ENCODE results near the gene TRRAP.
A peak's percentile ranks its signal among the peaks of the same experiment; 100 is the strongest.

The TRRAP gene

GRCh38 chr7:99037327-99037940 is 159.1 kb downstream of the TRRAP start (continued):
- no peak for TF ChIP-seq ZBTB44 (tag by site-specific recombination; IDR thresholded peaks at IDR 0.05)

GRCh38 chr7:99038086-99038855 is 159.9 kb downstream of the TRRAP start:
- ChIA-PET CTCF (interaction anchor here (0.6 to 1.5 kb wide), 5 partner anchors 12 to 372 kb away, joined by 3 to 4 read pairs (median 3); no protein-coding TSS in a partner anchor), POLR2A (no interaction called here)

GRCh38 chr7:99039384-99039891 is 161.1 kb downstream of the TRRAP start:
- Histone ChIP-seq H3K36me3 (ENCODE audit: control insufficient read depth in 2 of 2, insufficient read depth in 1 of 2, low read length in 2 of 2) (peaks cover 23 to 78% of the 10 kb centered on the region in 2 experiments; a peak in 2 of 3 replicates), H3K27ac (ENCODE audit: extremely low read depth, low read depth, low read length) (no peak overlapping the region), H3K4me3 (ENCODE audit: low read depth, low read length) (no peak overlapping the region), H3K4me1 (ENCODE audit: control insufficient read depth, insufficient read depth, low read length) (no peaks in the 10 kb centered on the region), H3K9me3 (ENCODE audit: control insufficient read depth, insufficient read depth, low read depth, low read length) (no peaks in the 10 kb centered on the region)
- TF ChIP-seq SALL2 (tag by site-specific recombination; IDR thresholded peaks at IDR 0.05; ENCODE audit: borderline replicate concordance) (no peak), ZNF18 (tag by site-specific recombination; IDR thresholded peaks at IDR 0.05) (no peak), ZIC2 (tag by site-specific recombination; IDR thresholded peaks at IDR 0.05) (no peak), ZNF398 (tag by site-specific recombination; IDR thresholded peaks at IDR 0.05) (no peak), ZSCAN23 (tag by site-specific recombination; IDR thresholded peaks at IDR 0.05) (no peak), ZNF596 (tag by site-specific recombination; IDR thresholded peaks at IDR 0.05) (no peak), ZNF335 (tag by site-specific recombination; conservative IDR thresholded peaks at IDR 0.05) (no peak), ZNF529 (tag by site-specific recombination; IDR thresholded peaks at IDR 0.05; ENCODE audit: insufficient replicate concordance) (no peak), ZNF239 (tag by site-specific recombination; IDR thresholded peaks at IDR 0.05) (no peak)
- CTCF ChIA-PET: interaction anchor here (0.6 to 1.8 kb wide), 6 partner anchors 27 to 371 kb away, joined by 3 to 14 read pairs (median 3); no protein-coding TSS in a partner anchor
- POLR2A ChIA-PET: no interaction called here

More at GRCh38 chr7:99038086-99038855, 159.9 kb downstream of the TRRAP start:
- Histone ChIP-seq H3K9me3 (ENCODE audit: control insufficient read depth, insufficient read depth, low read depth, low read length) (no peaks in the 10 kb centered on the region), H3K27ac (ENCODE audit: extremely low read depth, low read depth, low read length) (no peak overlapping the region), H3K36me3 (ENCODE audit: control insufficient read depth in 2 of 2, insufficient read depth in 1 of 2, low read length in 2 of 2) (peaks cover 24 to 82% of the 10 kb centered on the region in 2 experiments; a peak in 2 of 3 replicates), H3K4me1 (ENCODE audit: control insufficient read depth, insufficient read depth, low read length) (no peaks in the 10 kb centered on the region), H3K4me3 (ENCODE audit: low read depth, low read length) (no peak overlapping the region)
- no peak for TF ChIP-seq ZNF10 (tag by site-specific recombination; IDR thresholded peaks at IDR 0.05)
- no peak for TF ChIP-seq ZNF658 (tag by site-specific recombination; IDR thresholded peaks at IDR 0.05)
- TF ChIP-seq SCRT2 (tag by site-specific recombination; IDR thresholded peaks at IDR 0.05): peak; percentile 89
- TF ChIP-seq ZNF549 (tag by site-specific recombination; IDR thresholded peaks at IDR 0.05): no peak
- TF ChIP-seq ZNF266 (tag by site-specific recombination; IDR thresholded peaks at IDR 0.05; ENCODE audit: low read depth): no peak
- no peak for TF ChIP-seq SP2 (tag by site-specific recombination; IDR thresholded peaks at IDR 0.05)
- no peak for TF ChIP-seq ZNF544 (tag by site-specific recombination; IDR thresholded peaks at IDR 0.05)
- no peak for TF ChIP-seq ZNF146 (tag by site-specific recombination; IDR thresholded peaks at IDR 0.05)
- no peak for TF ChIP-seq ZNF202 (tag by site-specific recombination; IDR thresholded peaks at IDR 0.05; ENCODE audit: borderline replicate concordance)
- TF ChIP-seq ZNF596 (tag by site-specific recombination; IDR thresholded peaks at IDR 0.05): no peak
- no peak for TF ChIP-seq ZNF223 (tag by site-specific recombination; IDR thresholded peaks at IDR 0.05)
- 0 out of 2 replicates have a peak, but pooled peaks have one; percentile 42 for TF ChIP-seq SCRT1 (tag by site-specific recombination; IDR thresholded peaks at IDR 0.05; ENCODE audit: borderline replicate concordance)

Data from HEK293 (cell line).